T-cell (primary cell): ENCODE measurements around the gene PRDM12. TPM values are rescaled to one million over a fixed set of nuclear protein-coding genes. Genes with fewer than 3 reads are reported as not detected.
A peak's percentile ranks its signal among the peaks of the same experiment; 100 is the strongest.
"Not testable (repeated sequence)": the region's sequence is repeated elsewhere in the genome, so short reads cannot be mapped to it uniquely, and the experiment has no call there.

ENCODE experiments used
- ATAC-seq, 4 experiments: fragments of 200-7000 bp in 3 of 4; fragments of 150-1000 bp in 1 of 4; cut with Tn5 transposase; replicated peaks in 1 of 4; 1 replicate in 3 of 4; 2 replicates in 1 of 4; pipeline ENCODE4 v1.10.0; 2021; ENCODE audit warnings: moderate library complexity in 3 of 4, mild to moderate bottlenecking in 2 of 4, moderate number of reproducible peaks in 1 of 4
- CTCF ChIA-PET, 2 donors: fragments of 300-600 bp; sonication (Branson Sonifier 250); formaldehyde crosslinking; loops; one replicate each; lab custom pipeline; 2022; ENCODE audit warnings: antibody characterized with exemption in 2 of 2; lab: Charles Lee
- POLR2A ChIA-PET, 2 donors: fragments of 300-600 bp; sonication (Branson Sonifier 250); formaldehyde crosslinking; loops; one replicate each; lab custom pipeline; 2022; ENCODE audit warnings: antibody characterized with exemption in 2 of 2; lab: Charles Lee
- DNase-seq, 35 experiments: peaks; one replicate each; pipeline versions ENCODE4 v3.0.0 to v3.0.0-alpha.2; 2013 to 2023
- H3K27ac ChIP-seq: one replicate; pipeline ENCODE4 v1.5.1; 2013; ENCODE audit warnings: low read length
- H3K27me3 ChIP-seq, 2 experiments: replicated peaks in 1 of 2; 1 replicate in 1 of 2; 2 replicates in 1 of 2; pipeline versions ENCODE4 v1.6.1 to v1.7.0; 2013; ENCODE audit warnings: low read length in 1 of 2, mixed read lengths in 1 of 2; ENCODE audit not compliant: control insufficient read depth in 2 of 2, insufficient read depth in 2 of 2; ENCODE audit errors: extremely low read depth in 1 of 2
- H3K36me3 ChIP-seq, 2 donors: 1 replicate in 1 of 2; 2 replicates in 1 of 2; pipeline versions ENCODE4 v1.6.1 to v1.7.0; 2013; ENCODE audit warnings: low read length in 1 of 2; ENCODE audit not compliant: control insufficient read depth in 2 of 2, insufficient read depth in 1 of 2; ENCODE audit errors: extremely low read depth in 1 of 2
- H3K4me1 ChIP-seq, 2 experiments: 1 replicate in 1 of 2; 2 replicates in 1 of 2; pipeline versions ENCODE4 v1.6.1 to v1.7.0; 2013; ENCODE audit warnings: low read length in 2 of 2, mixed read lengths in 1 of 2; ENCODE audit not compliant: insufficient read depth in 2 of 2, control insufficient read depth in 1 of 2; ENCODE audit errors: extremely low read depth in 1 of 2
- H3K4me3 ChIP-seq, 2 donors: 1 replicate in 1 of 2; 2 replicates in 1 of 2; pipeline versions ENCODE4 v1.5.1 to v1.7.0; 2013; ENCODE audit warnings: mild to moderate bottlenecking in 2 of 2, low read length in 1 of 2, moderate library complexity in 1 of 2; ENCODE audit not compliant: control insufficient read depth in 1 of 2; ENCODE audit errors: extremely low read depth in 1 of 2
- H3K9me3 ChIP-seq: 2 replicates; pipeline ENCODE4 v1.7.0; 2013
- H3K27ac Mint-ChIP-seq, 2 donors: one replicate each; pipeline ENCODE4 v1.8.0; 2020 to 2021; ENCODE audit warnings: mild to moderate bottlenecking in 2 of 2, mixed read lengths in 2 of 2
- H3K27me3 Mint-ChIP-seq, 2 donors: one replicate each; pipeline ENCODE4 v1.8.0; 2021 to 2022; ENCODE audit warnings: mixed read lengths in 2 of 2
- H3K36me3 Mint-ChIP-seq: one replicate; pipeline ENCODE4 v1.8.0; 2021; ENCODE audit warnings: mixed read lengths
- H3K4me1 Mint-ChIP-seq, 3 donors: one replicate each; pipeline ENCODE4 v1.8.0; 2020 to 2022; ENCODE audit warnings: mixed read lengths in 3 of 3, mild to moderate bottlenecking in 1 of 3
- H3K4me3 Mint-ChIP-seq, 3 donors: one replicate each; pipeline ENCODE4 v1.8.0; 2020 to 2022; ENCODE audit warnings: mild to moderate bottlenecking in 3 of 3, mixed read lengths in 3 of 3, moderate library complexity in 3 of 3
- H3K9me3 Mint-ChIP-seq, 3 donors: one replicate each; pipeline ENCODE4 v1.8.0; 2020 to 2022; ENCODE audit warnings: mixed read lengths in 3 of 3
- WGBS: methylation state at CpG from one replicate; pipeline ENCODE4 v1.1.5; 2013; ENCODE audit warnings: missing lambda C conversion rate; ENCODE audit not compliant: insufficient coverage; 5-methylcytosine and 5-hydroxymethylcytosine counted together
- total RNA-seq, 35 experiments: library from RNA in 6 of 35; stranded (reverse) in 6 of 35; fragments of 120-200 nt in 1 of 35; gene quantifications; one replicate each; pipeline versions ENCODE4 v1.2.1 to v1.2.4 and lab custom pipeline; 2013 to 2026

Gene PRDM12
- total RNA-seq, 5 donors from 2014 or later (not counting 1 experiment from before 2014, with no cell fraction given): 0.13 to 0.19 (median 0.16) TPM; not detected in 2

- ChIA-PET CTCF (interaction anchor here (0.7 to 2.8 kb wide), 11 partner anchors 11 to 555 kb away, joined by 3 to 21 read pairs (median 5); partner anchors contain the start of gene EXOSC2 (in 1 of the 2)), POLR2A (no interaction called here)
- peak overlapping the region; percentile 65 to 79 for H3K4me3 ChIP-seq
- peaks cover 3 to 16% of the 10 kb centered on the region in 2 experiments for H3K4me1 ChIP-seq
- H3K27me3 ChIP-seq: peaks cover 2 to 52% of the 10 kb centered on the region in 2 experiments
- ATAC-seq (peak; percentile 36 to 52 (median 40)), DNase-seq (peak in 25 of 35 experiments; percentile 8 to 78 (median 45))
- Mint-ChIP-seq H3K36me3 (no peaks in the 10 kb centered on the region), H3K27me3 (peaks cover 0 to 7% of the 10 kb centered on the region in 2 donors), H3K9me3 (peaks cover 0 to 2% (median 0%) of the 10 kb centered on the region in 3 donors), H3K27ac (peak overlapping the region; percentile 68 to 69), H3K4me1 (peaks cover 6 to 9% (median 8%) of the 10 kb centered on the region in 3 donors), H3K4me3 (peak overlapping the region; percentile 88 to 97 (median 94))
- H3K36me3 ChIP-seq: no peaks in the 10 kb centered on the region
- H3K27ac ChIP-seq: no peak overlapping the region
- 13% methylated on average over 9 of the region's 22 CpGs for WGBS
- H3K9me3 ChIP-seq: no peaks in the 10 kb centered on the region
Measured at GRCh38 chr9:130682421-130683121, 18.2 kb downstream of the PRDM12 start.

- no peak overlapping the region for H3K27ac ChIP-seq
- H3K9me3 Mint-ChIP-seq: peaks cover 0 to 2% (median 0%) of the 10 kb centered on the region in 3 donors
- POLR2A ChIA-PET: no interaction called here
- no peaks in the 10 kb centered on the region for H3K36me3 ChIP-seq
- H3K4me1 ChIP-seq: peaks cover 3 to 29% of the 10 kb centered on the region in 2 experiments
- H3K27me3 ChIP-seq: peaks cover 2 to 39% of the 10 kb centered on the region in 2 experiments
- no peak overlapping the region for H3K4me3 ChIP-seq
- peaks cover 14 to 22% (median 18%) of the 10 kb centered on the region in 3 donors for H3K4me1 Mint-ChIP-seq
- ATAC-seq: no peak
- DNase-seq: no peak
- CTCF ChIA-PET: interaction anchor here (0.6 to 2.2 kb wide), 3 partner anchors 8 to 491 kb away, joined by 3 to 16 read pairs (median 4); partner anchors contain the start of gene EXOSC2 (in 1 of the 2)
- no peaks in the 10 kb centered on the region for H3K36me3 Mint-ChIP-seq
- H3K4me3 Mint-ChIP-seq: no peak overlapping the region
- H3K27ac Mint-ChIP-seq: no peak overlapping the region
- H3K9me3 ChIP-seq: no peaks in the 10 kb centered on the region
- H3K27me3 Mint-ChIP-seq: peaks cover 0 to 5% of the 10 kb centered on the region in 2 donors
Measured at GRCh38 chr9:130685104-130685503, 20.7 kb downstream of the PRDM12 start.

GRCh38 chr9:130685945-130686344 is 21.6 kb downstream of the PRDM12 start:
- H3K4me1 Mint-ChIP-seq: peaks cover 14 to 26% (median 18%) of the 10 kb centered on the region in 3 donors
- not testable (repeated sequence) for H3K4me3 Mint-ChIP-seq, H3K36me3 ChIP-seq, H3K4me3 ChIP-seq, H3K9me3 ChIP-seq, H3K9me3 Mint-ChIP-seq, ATAC-seq, DNase-seq, H3K27ac ChIP-seq, H3K27ac Mint-ChIP-seq, H3K36me3 Mint-ChIP-seq, H3K27me3 Mint-ChIP-seq
- Histone ChIP-seq H3K4me1 (peaks cover 3 to 25% of the 10 kb centered on the region in 2 experiments), H3K27me3 (peaks cover 0 to 31% of the 10 kb centered on the region in 2 experiments)
- 100% methylated on average over 1 of the region's 11 CpGs for WGBS
- POLR2A ChIA-PET: interaction anchor here (0.6 kb wide), 2 partner anchors 9 to 17 kb away, joined by 4 to 5 read pairs; no protein-coding TSS in a partner anchor
- CTCF ChIA-PET: interaction anchor here in 1 of 2 donors (0.7 to 0.9 kb wide), 3 partner anchors 9 to 226 kb away, joined by 3 to 8 read pairs (median 3); no protein-coding TSS in a partner anchor

GRCh38 chr9:130687615-130688014 is 23.2 kb downstream of the PRDM12 start:
- Histone ChIP-seq H3K27me3 (peaks cover 0 to 22% of the 10 kb centered on the region in 2 experiments), H3K36me3 (no peaks in the 10 kb centered on the region), H3K4me1 (peaks cover 0 to 17% of the 10 kb centered on the region in 2 experiments), H3K27ac (no peak overlapping the region), H3K4me3 (no peak overlapping the region), H3K9me3 (no peaks in the 10 kb centered on the region)
- ATAC-seq (no peak), DNase-seq (no peak)
- Mint-ChIP-seq H3K36me3 (no peaks in the 10 kb centered on the region), H3K27me3 (peaks cover 0 to 4% of the 10 kb centered on the region in 2 donors), H3K27ac (no peak overlapping the region), H3K4me1 (peaks cover 12 to 22% (median 13%) of the 10 kb centered on the region in 3 donors), H3K4me3 (no peak overlapping the region), H3K9me3 (peaks cover 0 to 2% (median 0%) of the 10 kb centered on the region in 3 donors)
- no CpG with 5 or more reads among the region's 2 CpGs for WGBS
- ChIA-PET POLR2A (no interaction called here), CTCF (no interaction called here)

GRCh38 chr9:130688072-130688471 is 23.7 kb downstream of the PRDM12 start:
- Histone ChIP-seq H3K4me3 (no peak overlapping the region), H3K36me3 (no peaks in the 10 kb centered on the region), H3K27me3 (peaks cover 0 to 22% of the 10 kb centered on the region in 2 experiments), H3K4me1 (peaks cover 0 to 21% of the 10 kb centered on the region in 2 experiments), H3K9me3 (no peaks in the 10 kb centered on the region), H3K27ac (no peak overlapping the region)
- Mint-ChIP-seq H3K9me3 (peaks cover 0 to 2% (median 0%) of the 10 kb centered on the region in 3 donors), H3K4me1 (peaks cover 13 to 25% (median 16%) of the 10 kb centered on the region in 3 donors), H3K27me3 (peaks cover 0 to 4% of the 10 kb centered on the region in 2 donors), H3K36me3 (no peaks in the 10 kb centered on the region), H3K27ac (peak overlapping the region in 1 of 2 donors; percentile 6), H3K4me3 (no peak overlapping the region)
- WGBS: 60% methylated on average over 4 of the region's 5 CpGs
- ChIA-PET CTCF (no interaction called here), POLR2A (no interaction called here)
- peak in 1 of 35 experiments; percentile 34 for DNase-seq
- peak in 2 of 4 experiments; percentile 46 to 63 for ATAC-seq

GRCh38 chr9:130689572-130689936 is 25.2 kb downstream of the PRDM12 start:
- WGBS: no CpG with 5 or more reads among the region's 1 CpG
- CTCF ChIA-PET: interaction anchor here in 1 of 2 donors (1.4 kb wide), 1 partner anchor 11 kb away, joined by 5 read pairs; no protein-coding TSS in a partner anchor
- H3K4me1 ChIP-seq: peaks cover 6 to 31% of the 10 kb centered on the region in 2 experiments
- Mint-ChIP-seq H3K9me3 (peaks cover 0 to 2% (median 0%) of the 10 kb centered on the region in 3 donors), H3K27me3 (peaks cover 0 to 4% of the 10 kb centered on the region in 2 donors), H3K4me3 (no peak overlapping the region), H3K4me1 (peaks cover 23 to 35% (median 24%) of the 10 kb centered on the region in 3 donors), H3K27ac (no peak overlapping the region), H3K36me3 (no peaks in the 10 kb centered on the region)
- no peaks in the 10 kb centered on the region for H3K36me3 ChIP-seq
- H3K27ac ChIP-seq: no peak overlapping the region
- ATAC-seq (no peak), DNase-seq (no peak)
- H3K9me3 ChIP-seq: no peaks in the 10 kb centered on the region
- POLR2A ChIA-PET: no interaction called here
- no peak overlapping the region for H3K4me3 ChIP-seq
- peaks cover 0 to 18% of the 10 kb centered on the region in 2 experiments for H3K27me3 ChIP-seq
